HG03460 (cell line): ENCODE results near the gene FRAS1.
"Not testable (repeated sequence)": the region's sequence is repeated elsewhere in the genome, so short reads cannot be mapped to it uniquely, and the experiment has no call there.

Source experiments
- ATAC-seq: cut with Tn5 transposase; IDR thresholded peaks from one replicate; pipeline ENCODE4 v1.9.1; 2021; ENCODE audit not compliant: unreplicated experiment

FRAS1 gene

GRCh38 chr4:78057135-78057599 is at the start of gene FRAS1:
Gene FRAS1 (plus strand): TSS chr4:78057323. CDS start chr4:78058010, 687 bp downstream.
- peak; percentile 34 for ATAC-seq

- not testable (repeated sequence) for ATAC-seq
Observed at GRCh38 chr4:78011003-78011402, 46.1 kb upstream of the FRAS1 start.

DNA sequence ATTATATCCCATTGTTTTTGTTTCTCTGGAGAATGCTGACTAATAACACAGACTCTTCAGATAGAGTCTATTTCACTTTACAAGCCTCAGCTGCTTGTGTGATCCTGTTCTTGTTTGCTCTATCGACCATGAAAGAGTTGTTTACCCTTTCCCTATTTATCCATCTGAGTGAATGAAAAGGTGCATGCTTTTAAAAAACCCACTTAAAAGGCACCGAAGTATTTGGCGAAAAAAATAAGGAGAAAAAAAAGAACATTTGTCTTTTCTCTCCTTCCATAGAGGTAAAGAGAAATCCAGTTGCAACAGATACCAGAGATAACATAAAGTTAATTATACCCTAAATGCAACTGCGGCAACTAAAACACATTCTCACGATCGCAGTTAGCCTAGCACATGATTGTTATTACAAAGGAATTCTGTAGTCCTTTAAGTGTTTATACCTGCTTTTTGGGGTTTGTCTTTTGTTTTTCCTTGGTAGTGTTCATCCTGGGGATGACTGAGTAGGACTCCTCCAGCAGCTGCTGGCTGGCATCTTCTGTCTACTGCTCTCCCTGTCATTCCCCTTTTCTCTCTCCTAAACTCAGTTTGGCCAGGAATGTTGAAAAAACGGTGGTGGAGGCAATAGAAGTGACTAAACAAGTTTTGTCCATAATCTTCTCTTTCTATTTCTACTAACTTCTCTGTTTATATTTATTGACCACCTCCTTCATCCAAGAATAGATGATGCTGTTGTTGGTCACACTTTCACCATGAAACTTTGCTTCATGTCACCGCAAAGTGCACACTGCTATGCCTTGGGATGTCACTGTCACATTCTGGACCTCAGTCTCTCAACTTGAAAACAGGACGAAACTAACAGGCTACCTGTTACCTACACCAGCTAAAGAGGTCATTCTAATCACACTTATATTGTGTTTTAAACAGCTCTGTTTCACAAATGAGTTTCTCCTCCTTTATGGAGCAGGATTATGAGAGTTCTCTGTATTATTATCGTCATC is 41.9 kb upstream of the FRAS1 start:
- no peak for ATAC-seq

DNA sequence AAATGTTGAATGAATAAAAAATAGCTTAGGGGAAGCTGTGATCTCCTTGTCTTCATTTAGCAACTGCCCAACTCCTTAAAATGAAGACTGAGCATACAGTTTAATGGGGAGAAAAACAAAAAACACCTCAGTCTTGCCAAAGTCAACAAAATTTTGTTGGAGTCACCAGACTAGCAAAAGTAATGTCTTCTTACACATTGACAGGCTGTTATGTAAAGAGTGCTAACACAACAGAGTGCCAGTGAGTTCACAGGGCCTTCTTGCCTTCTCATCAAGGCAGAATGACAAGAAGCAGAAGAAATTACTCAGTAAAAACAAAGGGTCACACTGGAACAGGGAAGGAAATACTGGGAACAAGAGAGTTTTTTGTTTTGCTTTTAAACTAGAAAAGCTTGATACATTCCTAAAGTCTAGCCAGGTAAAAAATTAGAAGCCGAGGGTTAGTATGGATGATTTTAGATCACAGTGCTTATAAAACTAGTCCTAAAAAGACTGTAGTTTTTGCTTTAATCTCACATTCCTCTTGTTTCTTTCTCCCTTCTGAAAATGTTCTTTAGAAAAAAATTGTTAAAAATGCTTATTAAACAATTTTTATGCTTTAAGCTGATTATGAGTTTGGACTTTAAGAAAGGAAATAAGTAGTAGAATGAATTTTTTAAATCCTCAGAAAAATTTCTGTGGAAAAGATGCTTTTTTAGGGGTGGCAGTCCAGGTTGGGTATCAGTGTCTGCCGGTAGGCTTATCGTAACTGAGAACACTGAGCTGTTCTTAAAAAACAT is 38.7 kb upstream of the FRAS1 start:
- ATAC-seq: no peak

DNA sequence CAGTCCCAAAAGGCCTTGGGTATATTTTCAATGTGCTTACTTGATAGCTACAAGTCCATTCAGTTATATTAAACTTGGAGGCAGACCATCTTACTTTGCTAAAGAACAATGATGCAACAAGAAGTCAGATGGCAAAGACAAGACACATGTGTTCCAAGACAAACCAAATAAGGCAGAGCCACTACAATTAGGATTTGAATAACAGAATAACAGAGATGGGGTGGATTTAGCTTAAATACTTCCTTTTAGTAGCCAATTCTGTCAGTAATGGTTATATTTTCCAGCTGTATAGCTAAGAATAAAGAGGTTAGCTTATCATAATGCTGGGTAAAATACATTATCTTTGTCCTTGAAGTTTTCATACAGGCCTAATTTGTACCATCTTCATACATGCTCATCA is 37.7 kb upstream of the FRAS1 start:
- no peak for ATAC-seq

DNA sequence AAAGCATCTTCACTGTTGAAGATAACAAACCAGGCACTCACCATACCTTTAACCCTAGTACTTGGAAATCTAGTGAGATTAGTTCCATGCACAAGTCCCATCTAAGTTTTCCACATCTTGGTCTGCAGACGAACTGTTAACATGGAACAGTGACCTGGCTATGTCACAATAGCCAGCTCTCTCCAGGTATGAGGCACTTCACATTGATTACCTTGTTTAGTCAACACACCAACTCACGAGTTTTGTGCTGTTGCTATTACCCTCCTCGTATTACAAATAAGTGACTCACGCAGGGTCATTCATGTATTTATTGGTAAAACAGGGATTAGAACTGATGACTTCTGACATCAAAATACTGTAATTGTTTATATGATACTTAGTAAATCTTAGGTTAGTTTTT is 36.4 kb upstream of the FRAS1 start:
- no peak for ATAC-seq

DNA sequence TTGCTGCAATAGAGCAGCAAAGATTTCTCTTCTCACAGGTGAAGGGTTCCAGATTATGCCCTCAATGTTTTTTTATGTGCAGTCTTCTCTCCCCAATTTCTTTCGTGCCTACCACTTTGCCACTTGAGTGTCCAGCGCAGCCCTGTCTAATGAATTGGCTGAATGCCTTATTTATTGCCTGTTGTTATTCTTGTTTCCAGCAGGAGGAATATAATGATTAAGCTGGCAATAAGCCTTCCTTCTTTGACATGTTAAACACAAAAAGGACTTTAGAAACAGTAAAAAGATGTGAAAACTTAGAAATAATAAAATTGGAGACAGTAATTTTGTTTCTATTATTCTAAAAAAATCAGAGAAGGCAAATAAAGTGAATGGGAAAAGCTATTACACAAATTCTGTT is 34.6 kb upstream of the FRAS1 start:
- no peak for ATAC-seq

- no peak for ATAC-seq
Observed at GRCh38 chr4:78024085-78024484, 33.0 kb upstream of the FRAS1 start.

DNA sequence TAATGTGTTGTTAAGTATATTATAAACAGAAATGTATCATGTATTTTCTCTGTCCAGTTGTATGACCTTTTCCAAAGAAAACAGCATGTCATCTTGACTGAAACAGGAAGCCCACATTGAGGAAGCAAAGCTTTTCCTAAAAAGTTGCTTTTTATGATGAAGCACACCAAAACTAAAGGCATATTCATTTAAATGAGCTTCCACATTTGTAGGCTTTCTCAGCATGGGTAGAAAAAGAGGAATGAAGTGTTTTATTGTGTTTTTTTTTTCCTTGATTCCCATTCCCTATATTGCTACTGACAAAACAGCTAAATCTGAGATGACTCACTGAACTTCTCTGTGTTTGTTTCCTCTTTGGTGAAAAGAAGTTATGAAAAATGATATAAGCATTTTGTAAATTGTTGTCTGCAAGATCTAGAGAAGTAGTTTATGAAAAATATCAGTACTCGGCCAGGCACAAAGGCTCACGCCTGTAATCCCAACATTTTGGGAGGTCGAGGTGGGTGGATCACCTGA is 32.5 kb upstream of the FRAS1 start:
- ATAC-seq: no peak

GRCh38 chr4:78031417-78031950 is 25.6 kb upstream of the FRAS1 start:
- no peak for ATAC-seq

DNA sequence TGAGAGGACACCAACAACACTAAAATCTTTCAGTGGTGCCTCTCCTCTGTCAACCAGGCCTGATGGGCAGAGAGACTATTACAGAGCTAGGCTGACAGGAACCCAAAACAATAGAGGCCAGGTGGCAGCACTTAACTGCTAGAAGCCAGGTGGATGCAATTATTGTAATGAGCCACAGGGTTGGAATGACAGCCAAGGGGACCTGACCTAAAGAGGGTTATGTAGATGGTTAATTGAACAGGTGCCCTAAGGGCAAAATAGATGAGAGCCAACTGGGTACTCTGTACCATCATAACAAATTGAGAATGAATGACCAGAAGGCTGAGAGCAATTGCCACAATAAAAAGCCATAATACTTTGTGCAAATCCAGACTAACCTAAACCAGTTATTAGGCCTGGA is 24.7 kb upstream of the FRAS1 start:
- ATAC-seq: no peak

DNA sequence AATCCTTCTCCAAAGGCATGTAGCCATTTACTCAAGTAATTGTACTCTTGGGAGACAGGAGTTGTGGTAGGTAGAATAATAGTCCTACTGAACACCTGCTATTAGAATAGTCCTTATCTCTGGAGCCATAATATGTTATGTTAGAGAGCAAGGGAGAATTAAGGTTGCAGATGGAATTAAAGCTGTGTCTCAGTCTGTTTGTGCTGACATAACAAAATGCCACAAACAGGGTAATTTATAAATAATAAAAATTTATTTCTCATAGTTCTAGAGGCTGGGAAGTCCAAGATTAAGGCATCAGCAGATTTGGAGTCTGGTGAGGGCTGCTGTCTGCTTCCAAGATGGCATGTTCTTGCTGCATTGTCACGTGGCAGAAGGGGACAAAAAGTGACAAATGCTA is 24.2 kb upstream of the FRAS1 start:
- no peak for ATAC-seq

DNA sequence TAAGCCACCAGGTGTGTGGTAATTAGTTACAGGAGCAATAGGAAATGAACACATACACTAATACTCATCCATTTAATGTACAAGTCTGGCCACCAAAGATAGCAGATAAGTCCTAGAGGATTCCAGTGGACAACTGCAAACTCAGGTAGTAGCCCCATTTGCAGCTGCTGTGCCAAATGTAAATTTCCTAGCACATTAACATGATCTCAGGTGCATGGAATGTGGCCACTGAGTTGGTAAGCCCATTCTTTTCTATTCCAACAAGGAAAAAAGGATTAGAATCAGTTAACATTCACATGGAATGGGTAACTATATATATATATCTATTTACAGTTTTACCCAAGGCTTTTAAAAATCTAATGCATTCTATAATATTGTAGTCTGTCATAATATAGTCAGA is 23.3 kb upstream of the FRAS1 start:
- no peak for ATAC-seq

- no peak for ATAC-seq
Observed at GRCh38 chr4:78038704-78039103, 18.4 kb upstream of the FRAS1 start.

- no peak for ATAC-seq
Observed at GRCh38 chr4:78039678-78040077, 17.4 kb upstream of the FRAS1 start.

DNA sequence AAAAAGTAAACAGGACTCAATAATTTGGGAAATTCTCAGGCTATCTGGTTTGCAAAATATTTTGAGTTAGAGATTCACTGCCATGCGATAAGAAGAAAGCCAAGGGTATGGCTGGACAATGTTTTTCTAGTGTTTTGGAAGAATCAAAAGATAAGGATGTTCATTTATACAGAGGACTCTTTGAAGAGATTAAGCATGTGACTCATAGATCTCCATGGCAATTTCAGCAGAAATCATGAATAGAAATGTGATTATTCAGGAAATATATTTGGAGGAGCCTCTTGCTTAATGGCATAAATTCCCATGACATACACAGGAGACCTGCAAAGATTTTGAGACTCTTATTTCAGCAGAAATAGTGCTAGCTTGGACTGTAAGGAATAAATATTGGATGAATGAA is 16.7 kb upstream of the FRAS1 start:
- no peak for ATAC-seq

DNA sequence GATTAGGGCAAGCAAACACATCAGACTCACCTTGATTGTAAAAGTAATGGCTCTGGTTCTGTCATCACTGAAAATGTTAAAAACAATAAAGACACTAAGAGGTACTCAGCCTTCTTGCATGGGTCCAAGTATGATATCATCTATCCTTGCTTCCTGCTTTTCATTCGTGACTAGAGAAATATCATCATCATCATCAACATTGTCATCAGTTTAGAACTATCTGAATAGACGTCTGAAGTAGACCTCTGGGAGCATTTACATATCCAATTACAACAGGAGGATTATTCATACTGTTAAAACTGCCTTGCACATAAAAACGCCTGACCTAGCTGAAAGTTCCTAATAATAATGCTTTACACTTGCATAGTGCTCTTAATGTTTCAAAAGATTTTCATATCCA is 9.8 kb upstream of the FRAS1 start:
- ATAC-seq: no peak

GRCh38 chr4:78056265-78057129 is 626 bp upstream of the FRAS1 start:
- peak; percentile 73 for ATAC-seq

DNA sequence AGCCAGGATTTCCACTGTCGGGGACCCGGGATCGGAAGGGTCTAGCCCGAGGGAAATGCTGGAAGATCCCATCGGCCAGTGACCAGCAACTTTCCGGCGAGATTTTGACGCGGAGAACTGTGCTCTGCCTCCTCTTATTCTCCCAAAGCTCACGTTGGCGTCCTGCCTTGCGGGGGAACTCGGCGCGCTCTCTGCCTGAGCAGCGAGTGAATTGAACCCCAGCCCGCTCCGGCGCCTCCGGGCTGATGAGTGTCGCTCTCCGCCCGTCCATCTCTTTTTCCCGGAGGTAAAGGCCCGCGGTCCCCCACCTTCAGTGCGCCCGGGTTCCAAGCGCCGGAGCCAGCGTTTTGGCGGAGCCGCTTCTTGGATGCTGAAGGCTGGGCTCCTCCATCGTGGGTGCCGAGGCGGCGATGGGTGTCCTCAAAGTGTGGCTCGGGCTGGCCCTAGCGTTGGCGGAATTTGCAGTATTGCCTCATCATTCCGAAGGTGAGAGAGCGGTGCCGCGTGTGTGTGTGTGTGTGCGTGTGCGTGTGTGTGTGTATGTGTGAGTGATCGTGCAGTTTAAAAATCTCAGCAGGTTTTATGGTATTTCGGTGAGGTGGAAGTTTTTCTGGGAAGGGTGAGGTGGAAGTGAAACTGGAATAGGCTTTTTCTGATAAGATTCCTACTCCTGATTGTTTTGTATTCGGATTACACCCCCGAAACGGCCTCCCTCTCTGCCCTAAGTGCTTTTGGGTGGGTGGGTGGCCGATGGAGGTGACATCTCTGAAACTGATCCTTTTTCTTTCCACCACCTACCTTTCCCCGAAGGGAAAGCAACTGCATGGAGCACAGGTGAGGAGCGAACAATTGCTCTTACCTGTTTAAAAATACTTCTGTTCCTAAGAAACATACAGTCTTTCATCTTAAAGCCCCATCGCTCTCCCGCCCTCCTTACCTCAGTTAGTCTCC is 752 bp downstream of the FRAS1 start:
- no peak for ATAC-seq
